ENCODE data around the gene MLXIPL.

DNA sequence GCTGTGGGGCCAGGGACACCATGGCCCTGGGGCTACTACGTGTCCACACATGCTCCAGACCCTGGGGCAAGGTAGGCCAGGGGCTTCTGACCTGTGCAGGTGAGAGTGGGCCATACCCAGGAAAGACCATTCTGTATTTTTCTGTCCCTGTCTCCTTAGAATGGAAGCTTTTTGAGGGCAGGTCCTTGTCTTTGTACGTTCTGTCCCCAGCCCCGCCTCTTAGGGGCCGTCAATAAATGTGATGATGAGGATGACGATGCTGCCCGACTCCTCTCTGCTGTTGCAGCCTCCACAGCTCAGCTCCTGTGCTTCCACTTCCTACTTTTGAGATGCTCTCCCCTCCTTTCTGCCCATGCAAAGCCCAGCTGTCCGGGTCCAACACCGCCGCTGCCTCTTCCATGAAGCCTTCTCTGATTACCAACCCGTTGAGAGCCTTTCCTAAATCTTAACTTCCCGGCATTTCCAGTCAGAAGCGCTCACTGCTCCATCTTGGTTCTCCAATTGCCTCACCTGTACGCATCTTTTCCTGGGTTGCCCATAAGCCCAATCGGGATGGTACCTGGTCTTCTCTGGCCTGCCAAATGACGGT, 47.6 kb upstream of the MLXIPL start:
- TF ChIP-seq ZFP3 (CRISPR knock-in tag; IDR thresholded peaks at IDR 0.05) (no peak), PPARA (CRISPR knock-in tag; IDR thresholded peaks at IDR 0.05; ENCODE audit: borderline replicate concordance) (no peak), ZNF565 (CRISPR knock-in tag; conservative IDR thresholded peaks at IDR 0.05; ENCODE audit: low read depth) (no peak), TCF4 (CRISPR knock-in tag; IDR thresholded peaks at IDR 0.05; ENCODE audit: borderline replicate concordance) (no peak), ZFP30 (CRISPR knock-in tag; IDR thresholded peaks at IDR 0.05) (no peak), ISL1 (CRISPR knock-in tag; IDR thresholded peaks at IDR 0.05) (no peak), RARB (CRISPR knock-in tag; IDR thresholded peaks at IDR 0.05) (no peak), GLIS3 (CRISPR knock-in tag; IDR thresholded peaks at IDR 0.05) (no peak), TOX (CRISPR knock-in tag; IDR thresholded peaks at IDR 0.05; ENCODE audit: borderline replicate concordance) (no peak)
- TF ChIP-seq, protein P1, sequence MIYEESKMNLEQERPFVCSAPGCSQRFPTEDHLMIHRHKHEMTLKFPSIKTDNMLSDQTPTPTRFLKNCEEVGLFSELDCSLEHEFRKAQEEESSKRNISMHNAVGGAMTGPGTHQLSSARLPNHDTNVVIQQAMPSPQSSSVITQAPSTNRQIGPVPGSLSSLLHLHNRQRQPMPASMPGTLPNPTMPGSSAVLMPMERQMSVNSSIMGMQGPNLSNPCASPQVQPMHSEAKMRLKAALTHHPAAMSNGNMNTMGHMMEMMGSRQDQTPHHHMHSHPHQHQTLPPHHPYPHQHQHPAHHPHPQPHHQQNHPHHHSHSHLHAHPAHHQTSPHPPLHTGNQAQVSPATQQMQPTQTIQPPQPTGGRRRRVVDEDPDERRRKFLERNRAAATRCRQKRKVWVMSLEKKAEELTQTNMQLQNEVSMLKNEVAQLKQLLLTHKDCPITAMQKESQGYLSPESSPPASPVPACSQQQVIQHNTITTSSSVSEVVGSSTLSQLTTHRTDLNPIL (CRISPR knock-in tag; IDR thresholded peaks at IDR 0.05; ENCODE audit: low read depth) = no peak
- TF ChIP-seq, protein P2, sequence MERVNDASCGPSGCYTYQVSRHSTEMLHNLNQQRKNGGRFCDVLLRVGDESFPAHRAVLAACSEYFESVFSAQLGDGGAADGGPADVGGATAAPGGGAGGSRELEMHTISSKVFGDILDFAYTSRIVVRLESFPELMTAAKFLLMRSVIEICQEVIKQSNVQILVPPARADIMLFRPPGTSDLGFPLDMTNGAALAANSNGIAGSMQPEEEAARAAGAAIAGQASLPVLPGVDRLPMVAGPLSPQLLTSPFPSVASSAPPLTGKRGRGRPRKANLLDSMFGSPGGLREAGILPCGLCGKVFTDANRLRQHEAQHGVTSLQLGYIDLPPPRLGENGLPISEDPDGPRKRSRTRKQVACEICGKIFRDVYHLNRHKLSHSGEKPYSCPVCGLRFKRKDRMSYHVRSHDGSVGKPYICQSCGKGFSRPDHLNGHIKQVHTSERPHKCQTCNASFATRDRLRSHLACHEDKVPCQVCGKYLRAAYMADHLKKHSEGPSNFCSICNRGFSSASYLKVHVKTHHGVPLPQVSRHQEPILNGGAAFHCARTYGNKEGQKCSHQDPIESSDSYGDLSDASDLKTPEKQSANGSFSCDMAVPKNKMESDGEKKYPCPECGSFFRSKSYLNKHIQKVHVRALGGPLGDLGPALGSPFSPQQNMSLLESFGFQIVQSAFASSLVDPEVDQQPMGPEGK (CRISPR knock-in tag; IDR thresholded peaks at IDR 0.05; ENCODE audit: borderline replicate concordance) = no peak
- TF ChIP-seq, protein P3, sequence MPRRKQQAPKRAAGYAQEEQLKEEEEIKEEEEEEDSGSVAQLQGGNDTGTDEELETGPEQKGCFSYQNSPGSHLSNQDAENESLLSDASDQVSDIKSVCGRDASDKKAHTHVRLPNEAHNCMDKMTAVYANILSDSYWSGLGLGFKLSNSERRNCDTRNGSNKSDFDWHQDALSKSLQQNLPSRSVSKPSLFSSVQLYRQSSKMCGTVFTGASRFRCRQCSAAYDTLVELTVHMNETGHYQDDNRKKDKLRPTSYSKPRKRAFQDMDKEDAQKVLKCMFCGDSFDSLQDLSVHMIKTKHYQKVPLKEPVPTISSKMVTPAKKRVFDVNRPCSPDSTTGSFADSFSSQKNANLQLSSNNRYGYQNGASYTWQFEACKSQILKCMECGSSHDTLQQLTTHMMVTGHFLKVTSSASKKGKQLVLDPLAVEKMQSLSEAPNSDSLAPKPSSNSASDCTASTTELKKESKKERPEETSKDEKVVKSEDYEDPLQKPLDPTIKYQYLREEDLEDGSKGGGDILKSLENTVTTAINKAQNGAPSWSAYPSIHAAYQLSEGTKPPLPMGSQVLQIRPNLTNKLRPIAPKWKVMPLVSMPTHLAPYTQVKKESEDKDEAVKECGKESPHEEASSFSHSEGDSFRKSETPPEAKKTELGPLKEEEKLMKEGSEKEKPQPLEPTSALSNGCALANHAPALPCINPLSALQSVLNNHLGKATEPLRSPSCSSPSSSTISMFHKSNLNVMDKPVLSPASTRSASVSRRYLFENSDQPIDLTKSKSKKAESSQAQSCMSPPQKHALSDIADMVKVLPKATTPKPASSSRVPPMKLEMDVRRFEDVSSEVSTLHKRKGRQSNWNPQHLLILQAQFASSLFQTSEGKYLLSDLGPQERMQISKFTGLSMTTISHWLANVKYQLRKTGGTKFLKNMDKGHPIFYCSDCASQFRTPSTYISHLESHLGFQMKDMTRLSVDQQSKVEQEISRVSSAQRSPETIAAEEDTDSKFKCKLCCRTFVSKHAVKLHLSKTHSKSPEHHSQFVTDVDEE (CRISPR knock-in tag; IDR thresholded peaks at IDR 0.05) = no peak
